Camera-type eye (tissue), 1 donor: Measurements from ENCODE around the gene RASGRF2. TPM values are rescaled to one million over a fixed set of nuclear protein-coding genes. Genes with fewer than 3 reads are reported as not detected.

Experiments
- total RNA-seq: library from RNA; depleted of rRNA; stranded (reverse); fragments of >200 nt; gene quantifications from one replicate; pipeline ENCODE4 v1.2.3, GENCODE V29; 2014

The RASGRF2 gene, protein sequence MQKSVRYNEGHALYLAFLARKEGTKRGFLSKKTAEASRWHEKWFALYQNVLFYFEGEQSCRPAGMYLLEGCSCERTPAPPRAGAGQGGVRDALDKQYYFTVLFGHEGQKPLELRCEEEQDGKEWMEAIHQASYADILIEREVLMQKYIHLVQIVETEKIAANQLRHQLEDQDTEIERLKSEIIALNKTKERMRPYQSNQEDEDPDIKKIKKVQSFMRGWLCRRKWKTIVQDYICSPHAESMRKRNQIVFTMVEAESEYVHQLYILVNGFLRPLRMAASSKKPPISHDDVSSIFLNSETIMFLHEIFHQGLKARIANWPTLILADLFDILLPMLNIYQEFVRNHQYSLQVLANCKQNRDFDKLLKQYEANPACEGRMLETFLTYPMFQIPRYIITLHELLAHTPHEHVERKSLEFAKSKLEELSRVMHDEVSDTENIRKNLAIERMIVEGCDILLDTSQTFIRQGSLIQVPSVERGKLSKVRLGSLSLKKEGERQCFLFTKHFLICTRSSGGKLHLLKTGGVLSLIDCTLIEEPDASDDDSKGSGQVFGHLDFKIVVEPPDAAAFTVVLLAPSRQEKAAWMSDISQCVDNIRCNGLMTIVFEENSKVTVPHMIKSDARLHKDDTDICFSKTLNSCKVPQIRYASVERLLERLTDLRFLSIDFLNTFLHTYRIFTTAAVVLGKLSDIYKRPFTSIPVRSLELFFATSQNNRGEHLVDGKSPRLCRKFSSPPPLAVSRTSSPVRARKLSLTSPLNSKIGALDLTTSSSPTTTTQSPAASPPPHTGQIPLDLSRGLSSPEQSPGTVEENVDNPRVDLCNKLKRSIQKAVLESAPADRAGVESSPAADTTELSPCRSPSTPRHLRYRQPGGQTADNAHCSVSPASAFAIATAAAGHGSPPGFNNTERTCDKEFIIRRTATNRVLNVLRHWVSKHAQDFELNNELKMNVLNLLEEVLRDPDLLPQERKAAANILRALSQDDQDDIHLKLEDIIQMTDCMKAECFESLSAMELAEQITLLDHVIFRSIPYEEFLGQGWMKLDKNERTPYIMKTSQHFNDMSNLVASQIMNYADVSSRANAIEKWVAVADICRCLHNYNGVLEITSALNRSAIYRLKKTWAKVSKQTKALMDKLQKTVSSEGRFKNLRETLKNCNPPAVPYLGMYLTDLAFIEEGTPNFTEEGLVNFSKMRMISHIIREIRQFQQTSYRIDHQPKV (N-terminal part only)
- total RNA-seq, result 55.9 TPM

GRCh38 chr5:80959768-80960442 is at the start of gene RASGRF2:
TSS of gene RASGRF2 (plus strand) at chr5:80960363. CDS start at chr5:80960739, 376 bp downstream.

GRCh38 chr5:81233080-81233634 is 273.0 kb downstream of the RASGRF2 start, which contains the start of gene CKMT2:
TSS of gene CKMT2 (plus strand) at chr5:81233322. CDS start at chr5:81251133, 17,811 bp downstream.

